Activated T-helper 9 cell treated with anti-CD3 and anti-CD28 coated beads, Interleukin-2, amount 50 U/mL, for 16 hours (primary cell): Measurements from ENCODE around the gene AATK.

Source experiments
- DNase-seq: peaks from one replicate; pipeline ENCODE4 v3.0.0-alpha.2; 2020; ENCODE audit warnings: low read depth

Gene AATK, protein sequence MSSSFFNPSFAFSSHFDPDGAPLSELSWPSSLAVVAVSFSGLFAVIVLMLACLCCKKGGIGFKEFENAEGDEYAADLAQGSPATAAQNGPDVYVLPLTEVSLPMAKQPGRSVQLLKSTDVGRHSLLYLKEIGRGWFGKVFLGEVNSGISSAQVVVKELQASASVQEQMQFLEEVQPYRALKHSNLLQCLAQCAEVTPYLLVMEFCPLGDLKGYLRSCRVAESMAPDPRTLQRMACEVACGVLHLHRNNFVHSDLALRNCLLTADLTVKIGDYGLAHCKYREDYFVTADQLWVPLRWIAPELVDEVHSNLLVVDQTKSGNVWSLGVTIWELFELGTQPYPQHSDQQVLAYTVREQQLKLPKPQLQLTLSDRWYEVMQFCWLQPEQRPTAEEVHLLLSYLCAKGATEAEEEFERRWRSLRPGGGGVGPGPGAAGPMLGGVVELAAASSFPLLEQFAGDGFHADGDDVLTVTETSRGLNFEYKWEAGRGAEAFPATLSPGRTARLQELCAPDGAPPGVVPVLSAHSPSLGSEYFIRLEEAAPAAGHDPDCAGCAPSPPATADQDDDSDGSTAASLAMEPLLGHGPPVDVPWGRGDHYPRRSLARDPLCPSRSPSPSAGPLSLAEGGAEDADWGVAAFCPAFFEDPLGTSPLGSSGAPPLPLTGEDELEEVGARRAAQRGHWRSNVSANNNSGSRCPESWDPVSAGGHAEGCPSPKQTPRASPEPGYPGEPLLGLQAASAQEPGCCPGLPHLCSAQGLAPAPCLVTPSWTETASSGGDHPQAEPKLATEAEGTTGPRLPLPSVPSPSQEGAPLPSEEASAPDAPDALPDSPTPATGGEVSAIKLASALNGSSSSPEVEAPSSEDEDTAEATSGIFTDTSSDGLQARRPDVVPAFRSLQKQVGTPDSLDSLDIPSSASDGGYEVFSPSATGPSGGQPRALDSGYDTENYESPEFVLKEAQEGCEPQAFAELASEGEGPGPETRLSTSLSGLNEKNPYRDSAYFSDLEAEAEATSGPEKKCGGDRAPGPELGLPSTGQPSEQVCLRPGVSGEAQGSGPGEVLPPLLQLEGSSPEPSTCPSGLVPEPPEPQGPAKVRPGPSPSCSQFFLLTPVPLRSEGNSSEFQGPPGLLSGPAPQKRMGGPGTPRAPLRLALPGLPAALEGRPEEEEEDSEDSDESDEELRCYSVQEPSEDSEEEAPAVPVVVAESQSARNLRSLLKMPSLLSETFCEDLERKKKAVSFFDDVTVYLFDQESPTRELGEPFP (N-terminal part only)

DNA sequence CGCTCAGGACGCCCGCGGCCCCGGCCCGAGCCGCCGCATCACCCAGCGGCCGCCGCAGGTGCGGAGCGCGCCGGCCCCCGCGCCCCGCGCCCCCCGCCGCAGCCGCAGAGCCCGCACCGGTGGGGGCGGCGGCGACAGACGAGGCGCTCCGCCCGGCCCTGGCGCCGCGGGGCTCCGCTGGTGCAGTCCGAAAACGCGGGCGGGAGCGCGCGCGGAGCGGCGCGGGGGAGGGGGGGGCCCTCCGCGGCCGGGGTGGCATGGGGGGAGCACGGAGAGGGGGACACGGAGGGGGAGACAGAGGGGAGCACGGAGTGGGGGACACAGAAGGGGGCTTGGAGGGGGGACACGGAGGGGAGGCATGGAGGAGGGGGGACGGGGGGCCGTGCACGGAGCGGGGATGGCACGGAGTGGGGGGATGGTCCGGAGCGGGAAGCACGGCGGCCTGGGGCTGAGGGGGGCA, at the start of gene AATK:
Gene AATK (minus strand): TSS at position 189 of the 460 bp plus-strand sequence. CDS start 229 bp downstream, outside the sequence.
- no peak for DNase-seq

DNA sequence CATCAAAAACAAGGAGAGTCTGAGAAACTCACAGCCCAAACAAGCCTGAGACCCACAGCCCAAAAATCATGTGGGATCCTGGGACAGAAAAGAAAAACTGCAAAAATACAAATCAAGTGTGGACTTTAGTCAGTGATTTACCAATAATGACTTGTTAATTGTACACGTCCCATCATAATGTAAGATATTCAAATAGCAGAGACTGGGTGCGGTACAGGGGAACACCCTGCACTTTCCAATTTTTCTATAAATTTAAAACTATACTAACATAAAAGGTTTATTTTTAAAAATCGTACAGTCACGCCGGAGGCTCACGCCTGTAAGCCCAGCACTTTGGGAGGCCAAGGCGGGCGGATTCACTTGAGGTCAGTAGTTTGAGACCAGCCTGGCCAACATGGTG, 48.0 kb upstream of the AATK start:
- no peak for DNase-seq

DNA sequence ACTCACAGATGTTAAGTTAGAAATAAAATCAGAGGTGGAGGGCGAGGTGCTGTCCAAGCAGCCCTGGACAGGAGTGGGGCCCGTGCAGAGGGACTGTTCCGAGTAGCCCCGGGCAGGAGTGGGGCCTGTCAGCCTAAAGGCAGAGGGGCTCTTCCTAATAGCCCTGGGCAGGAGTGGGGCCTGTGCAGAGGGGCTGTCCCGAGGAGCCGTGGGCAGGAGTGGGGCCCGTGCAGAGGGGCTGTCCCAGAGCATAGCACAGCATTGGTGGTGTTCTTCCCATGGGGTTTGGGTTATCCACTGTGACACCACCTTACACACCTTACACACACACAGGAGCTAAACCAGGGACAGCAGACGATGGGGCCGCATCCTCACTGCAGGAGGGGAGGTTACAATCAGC, 46.3 kb upstream of the AATK start:
- DNase-seq = no peak

DNA sequence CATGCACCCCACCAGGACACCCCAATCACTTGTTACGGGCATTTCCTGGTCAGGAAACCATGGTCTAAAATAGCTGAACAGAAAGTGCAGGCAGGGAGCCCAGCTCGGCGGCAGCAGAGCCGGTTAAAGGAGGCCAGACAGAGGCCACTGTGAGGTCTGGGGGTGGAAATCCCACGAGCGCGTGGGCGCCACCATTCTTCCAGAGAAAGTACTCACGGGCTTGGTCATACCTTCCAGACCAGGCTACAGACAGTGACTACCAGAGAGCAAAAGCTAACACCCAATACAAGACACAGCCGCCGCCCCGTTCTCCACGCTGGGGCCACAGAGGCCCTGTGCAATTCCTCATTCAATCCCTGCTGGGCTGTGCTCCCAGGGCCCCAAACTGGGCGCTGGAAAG, 44.8 kb upstream of the AATK start:
- no peak for DNase-seq

DNA sequence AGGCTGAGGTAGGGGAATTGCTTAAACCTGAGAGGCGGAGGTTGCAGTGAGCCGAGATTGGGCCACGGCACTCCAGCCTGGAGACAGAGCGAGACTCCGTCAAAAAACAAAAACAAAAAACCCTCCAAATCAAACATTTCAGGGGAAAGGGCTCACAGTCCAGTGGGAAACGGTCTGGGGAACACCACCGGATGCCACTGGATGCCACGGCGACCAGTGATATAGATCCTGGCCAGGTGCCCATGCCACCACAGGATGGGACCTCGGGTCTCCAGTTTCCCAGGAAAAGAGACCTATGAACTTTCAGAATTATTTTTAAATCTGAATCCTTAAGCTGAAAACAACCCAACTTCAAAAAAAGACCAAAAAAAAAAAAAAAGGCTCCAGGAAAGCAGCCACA, 44.4 kb upstream of the AATK start:
- DNase-seq = no peak

DNA sequence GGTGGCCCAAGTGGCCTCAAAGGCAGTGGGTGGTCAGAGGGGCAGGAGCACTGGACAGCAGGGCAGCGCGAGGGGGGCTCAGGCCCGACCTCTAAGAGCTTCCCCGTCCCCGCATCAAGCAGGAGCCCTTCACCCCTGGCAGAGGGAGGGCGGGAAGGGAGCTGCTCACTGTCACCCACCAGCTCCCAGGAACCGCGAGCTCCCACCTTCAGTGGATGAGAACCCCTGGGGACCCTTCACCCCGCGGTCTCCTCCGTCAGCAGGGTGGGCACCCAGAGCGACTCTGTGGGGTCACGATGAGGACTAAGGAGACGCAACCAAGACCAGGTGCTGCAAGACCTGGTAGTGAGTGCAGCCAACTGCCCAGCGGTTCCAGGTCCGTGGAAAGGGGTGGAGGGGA, 43.1 kb upstream of the AATK start:
- no peak for DNase-seq

DNA sequence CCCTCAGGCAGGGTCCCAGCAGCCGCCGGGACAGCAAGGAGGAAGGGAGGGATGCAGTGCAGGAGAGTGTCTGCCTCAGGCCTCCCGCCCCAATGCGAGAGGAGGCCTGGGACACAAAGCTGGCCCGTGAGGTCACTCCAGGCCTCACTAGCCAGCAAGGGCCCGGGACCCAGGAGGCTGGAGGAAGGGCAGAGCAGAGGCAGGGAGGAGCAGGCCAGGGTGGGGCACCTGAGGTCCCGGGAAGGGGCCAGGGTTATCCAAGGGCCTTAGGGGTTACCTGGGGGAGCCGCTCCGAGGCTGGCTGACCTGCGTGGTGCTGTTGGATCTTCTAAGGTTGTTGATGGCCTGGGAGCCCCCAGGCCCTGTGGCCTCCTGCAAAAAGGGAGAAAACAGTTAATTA, 42.6 kb upstream of the AATK start:
- DNase-seq = no peak

DNA sequence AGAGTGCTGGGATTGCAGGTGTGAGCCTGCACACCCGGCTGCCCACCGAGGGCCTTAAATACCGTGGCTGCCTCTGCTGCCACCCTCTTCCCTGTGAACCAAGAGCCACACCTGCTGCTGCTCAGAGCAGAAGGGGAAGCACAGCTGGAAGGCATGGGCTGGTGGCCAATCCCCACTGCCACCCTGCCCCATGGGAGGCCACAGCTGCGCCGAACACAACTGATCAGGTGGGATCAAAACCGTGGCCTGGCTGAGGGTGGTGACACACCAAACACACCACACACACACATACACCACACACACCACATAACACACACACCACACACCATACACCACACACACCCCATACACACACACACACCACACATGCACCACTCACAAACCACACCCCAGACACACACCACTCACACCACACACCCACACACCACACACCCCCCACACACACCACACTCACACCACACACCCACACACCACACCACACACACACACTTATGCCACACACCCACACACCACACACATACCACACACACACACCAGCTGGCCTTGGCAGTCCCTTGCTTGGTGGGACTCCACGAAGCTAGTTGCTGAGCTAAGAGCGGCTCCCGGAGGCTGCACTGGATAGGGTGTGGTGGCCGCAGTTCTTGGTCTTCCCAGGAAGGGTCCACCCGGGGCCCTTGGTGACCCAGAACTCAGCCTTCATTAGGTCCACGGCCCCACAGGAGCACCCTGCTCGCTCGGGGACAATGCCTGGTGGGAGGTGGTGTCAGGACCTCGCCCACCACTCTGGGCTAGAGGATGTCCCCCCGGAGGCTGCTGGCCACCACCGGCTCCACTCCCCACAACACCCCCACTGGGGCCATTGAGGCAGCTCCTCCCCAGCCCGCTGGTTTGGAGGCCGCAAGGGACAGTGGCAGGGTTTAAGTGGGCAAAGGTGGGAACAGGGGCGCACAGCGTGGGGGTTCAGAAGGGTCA, 41.9 kb upstream of the AATK start:
- DNase-seq = no peak

DNA sequence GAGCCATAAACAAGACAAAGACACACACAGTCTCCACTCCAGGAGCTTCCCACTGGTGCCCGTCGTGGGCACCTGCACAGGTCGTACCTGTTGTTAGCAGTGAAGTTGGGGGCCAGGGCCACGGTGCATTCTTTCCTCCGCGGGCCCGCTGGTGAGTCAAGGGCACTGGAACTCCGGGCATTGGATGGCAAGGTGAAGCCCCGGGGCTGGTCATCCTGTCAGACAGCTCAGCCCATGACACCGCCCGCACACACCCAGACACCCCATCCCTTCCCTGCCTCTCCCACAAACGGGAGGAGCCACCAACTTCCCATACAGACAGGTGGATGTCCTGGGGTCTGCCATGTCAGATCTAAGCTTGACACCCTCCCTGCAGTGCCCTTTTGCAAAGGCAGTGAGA, 40.6 kb upstream of the AATK start:
- no peak for DNase-seq

DNA sequence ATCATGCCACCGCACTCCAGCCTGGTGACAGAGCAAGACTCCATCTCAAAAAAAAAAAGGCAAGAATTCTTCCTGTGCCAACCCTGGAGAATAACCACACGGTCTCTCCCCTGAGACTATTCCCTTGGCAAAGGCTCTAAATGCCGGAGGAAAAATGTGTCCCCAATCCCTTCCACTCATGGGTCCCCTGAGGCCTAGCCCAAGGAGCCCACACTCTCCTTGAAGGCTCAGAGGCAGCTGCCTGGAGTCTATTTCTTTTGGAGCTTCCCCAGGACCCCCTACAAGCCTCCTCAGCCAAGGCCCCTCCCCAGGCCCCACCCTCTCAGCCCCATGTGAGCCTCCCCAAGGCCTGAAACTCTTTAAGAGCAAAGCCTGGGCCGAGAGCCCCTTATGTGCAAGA, 40.1 kb upstream of the AATK start:
- DNase-seq = no peak

DNA sequence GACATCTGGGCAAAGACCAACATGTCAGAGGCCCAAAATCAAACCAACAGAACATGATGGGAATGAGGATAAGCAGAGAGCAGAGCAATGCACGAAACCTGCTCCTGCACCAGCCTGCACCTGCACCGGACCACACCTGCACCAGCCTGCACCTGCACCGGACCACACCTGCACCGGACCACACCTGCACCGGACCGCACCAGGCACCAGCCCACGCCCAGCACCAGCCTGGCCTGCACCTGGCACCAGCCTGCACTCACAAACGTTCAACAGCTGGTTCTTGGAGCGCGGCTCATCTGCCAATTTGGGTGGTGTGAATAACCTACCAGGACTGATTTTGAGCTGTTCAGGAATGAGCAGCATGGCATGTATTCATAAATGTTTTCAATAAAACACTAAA, 38.6 kb upstream of the AATK start:
- DNase-seq = no peak

DNA sequence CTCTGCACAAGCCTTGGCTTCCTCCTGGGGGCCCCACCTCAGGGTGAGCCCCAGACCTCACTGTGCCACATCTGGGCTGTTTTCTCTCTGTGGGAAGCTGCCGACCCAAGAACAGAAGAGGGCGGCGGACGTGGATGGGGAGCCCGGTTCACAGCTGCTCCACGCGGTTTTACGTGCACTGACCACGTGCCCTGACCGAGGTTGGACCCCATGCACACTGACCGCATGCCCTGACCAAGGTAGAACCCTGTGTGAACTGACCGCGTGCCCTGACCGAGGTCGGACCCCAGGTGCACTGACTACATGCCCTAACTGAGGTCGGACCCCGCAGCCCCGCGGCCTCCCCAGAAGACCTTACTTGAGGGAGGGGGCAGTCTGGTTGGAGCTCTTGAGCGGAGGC, 37.1 kb upstream of the AATK start:
- no peak for DNase-seq

DNA sequence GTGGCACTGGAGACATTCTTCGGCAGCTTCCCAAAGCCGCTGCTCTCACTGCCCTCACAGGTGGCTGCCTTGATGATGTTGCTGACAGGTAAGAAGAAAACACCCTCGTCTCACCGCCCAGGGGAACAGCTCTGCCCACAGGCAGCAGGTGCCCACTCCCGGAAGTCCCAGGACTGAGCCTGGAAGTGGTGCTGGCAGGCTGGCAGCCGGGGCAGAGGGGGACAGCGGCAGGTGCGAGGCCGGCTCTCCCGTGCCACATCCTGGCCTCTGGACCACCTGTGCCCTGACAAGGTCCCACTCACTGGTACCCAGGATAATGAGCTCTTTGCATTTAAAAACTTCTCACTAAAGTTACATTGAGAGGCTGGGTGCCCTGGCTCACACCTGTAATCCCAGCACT, 36.3 kb upstream of the AATK start:
- no peak for DNase-seq

DNA sequence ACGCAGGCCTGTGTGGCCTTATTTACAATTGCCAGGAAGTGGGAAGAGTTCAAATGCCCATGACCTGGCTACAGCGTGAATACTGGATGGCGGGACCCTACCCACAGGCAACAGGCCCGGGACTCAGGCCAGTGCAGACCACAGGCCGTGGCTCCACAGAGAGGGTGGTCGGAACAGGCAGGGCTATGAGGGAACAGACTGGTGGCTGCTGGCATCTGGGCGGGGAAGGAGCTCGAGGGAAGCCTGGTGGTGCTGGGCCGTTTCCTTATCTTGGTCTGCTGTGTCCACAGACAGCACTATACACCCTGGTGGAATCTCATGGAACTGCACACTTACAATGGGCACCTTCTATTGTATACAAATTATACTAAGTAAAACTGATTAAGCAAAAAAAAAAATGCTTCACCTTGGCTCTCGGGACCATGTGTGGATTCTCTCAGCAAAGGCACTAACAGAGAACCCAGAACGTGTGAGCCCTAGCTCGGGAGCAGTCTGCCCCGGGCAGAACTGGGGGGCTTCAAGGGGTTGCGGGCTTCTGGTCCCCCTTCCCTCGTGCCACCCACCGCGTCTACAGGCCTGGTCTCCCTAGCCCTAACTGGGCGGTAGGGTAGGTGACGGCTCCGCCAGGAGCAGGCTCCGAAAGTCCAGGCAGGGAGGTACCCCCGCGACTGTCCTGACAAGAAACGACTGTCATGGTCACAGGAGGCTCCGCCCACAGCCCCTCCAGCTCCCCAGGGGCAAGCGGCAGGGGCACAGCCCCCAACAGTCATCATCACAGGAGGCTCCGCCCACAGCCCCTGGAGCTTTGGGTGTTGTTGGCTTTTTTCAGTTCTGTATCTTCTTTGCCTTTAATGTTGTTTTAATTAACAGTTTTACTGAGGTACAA, 34.9 kb upstream of the AATK start:
- no peak for DNase-seq

DNA sequence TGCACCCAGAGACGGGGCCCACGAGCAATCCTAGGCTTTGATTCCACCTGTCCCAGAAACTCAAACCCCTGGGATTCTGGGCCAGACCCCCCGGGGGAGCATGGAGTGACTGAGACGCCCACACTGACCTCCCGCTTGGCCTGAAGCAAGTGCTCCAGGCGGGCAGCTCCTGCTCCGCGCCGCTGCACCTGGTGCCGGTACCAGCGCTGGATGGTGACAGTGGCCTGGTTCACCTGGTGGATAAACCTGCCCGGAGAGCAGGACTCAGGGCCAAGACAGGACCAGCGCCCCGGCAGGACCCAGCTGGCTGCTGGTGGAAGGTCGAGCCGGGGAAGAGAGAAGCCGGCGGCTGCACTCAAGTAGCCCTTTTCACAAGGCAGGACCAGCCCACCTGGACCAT, 34.2 kb upstream of the AATK start:
- no peak for DNase-seq

DNA sequence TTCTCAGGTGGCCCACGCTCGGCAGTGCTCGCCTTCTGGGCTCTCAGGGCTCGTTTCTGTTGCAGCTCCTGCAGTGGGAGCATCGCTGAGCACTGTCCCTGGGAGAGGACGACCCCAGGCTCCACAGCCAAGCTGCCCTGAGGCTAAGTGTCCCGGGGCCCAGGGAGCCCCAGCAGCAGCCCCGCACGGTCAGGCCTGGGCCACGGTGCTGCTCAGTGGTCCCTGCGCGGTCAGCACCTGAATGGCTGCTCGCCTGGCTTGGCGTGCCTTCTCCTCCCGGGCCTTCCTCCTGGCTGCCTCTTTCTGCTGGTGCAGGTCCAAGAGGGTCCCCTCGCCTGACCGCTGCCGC, 33.4 kb upstream of the AATK start:
- no peak for DNase-seq

DNA sequence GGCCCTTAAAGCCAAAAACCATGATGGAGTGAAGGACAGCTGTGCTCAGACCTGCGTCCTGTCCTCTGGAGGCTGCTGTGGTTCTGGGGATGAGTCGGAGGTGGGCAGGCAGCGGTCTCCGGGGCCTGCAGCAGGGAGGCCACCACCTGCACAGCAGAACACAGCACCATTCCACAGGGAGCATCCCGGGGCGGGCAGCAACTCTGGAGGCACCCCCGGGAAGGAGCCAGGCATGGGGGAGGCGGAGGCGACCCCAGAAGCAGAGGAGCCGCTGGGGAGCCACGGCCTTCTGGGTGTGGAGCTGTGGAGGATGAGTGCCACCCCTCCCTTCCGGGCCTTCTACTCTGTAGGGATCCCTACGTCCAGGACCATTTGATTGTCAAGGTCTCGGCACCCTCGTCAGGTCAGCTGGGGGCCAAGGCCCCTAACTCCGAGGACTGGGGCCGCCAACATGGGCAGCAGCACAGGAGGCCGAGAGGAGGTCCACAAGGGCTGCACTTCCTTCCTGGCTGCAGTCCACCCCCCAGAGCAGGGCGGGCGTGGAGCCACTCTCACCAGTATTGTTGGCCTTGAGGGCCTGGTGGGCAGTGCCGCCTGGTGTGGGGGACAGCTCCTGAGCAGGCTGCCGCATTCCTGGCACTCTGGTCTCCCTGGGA, 32.9 kb upstream of the AATK start:
- DNase-seq = no peak

DNA sequence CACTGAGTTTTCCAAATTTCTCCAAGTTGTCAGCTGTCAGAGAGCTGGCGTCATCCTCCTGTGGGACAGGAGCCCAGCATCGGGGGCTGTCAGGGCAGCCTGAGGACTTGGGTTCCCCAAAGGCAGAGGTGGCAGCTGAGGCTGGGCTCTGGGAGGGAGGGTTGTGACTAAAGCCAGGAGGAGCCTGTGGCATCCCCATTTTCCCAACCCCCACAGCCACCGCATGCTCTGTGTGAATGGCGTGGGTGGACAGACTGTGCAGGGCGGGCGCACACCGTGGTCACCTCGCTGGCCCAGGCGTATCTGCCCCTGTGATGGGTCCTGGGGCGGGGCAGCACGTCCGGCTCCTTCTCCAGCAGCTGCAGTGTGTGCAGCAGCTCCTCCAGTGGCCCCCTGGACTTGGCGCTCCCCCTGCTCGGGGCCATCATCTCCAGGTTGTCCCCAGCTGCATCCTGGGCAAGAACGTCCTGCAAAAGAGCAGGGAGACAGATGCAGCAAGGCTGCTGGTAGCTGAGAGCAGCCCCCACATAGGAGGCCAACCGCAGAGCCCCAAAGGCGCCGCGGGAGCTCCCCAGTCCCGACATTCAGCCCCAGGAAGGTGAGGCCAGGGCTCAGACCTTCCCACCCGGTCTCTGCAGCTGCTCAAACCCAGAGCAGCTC, 31.9 kb upstream of the AATK start:
- no peak for DNase-seq

DNA sequence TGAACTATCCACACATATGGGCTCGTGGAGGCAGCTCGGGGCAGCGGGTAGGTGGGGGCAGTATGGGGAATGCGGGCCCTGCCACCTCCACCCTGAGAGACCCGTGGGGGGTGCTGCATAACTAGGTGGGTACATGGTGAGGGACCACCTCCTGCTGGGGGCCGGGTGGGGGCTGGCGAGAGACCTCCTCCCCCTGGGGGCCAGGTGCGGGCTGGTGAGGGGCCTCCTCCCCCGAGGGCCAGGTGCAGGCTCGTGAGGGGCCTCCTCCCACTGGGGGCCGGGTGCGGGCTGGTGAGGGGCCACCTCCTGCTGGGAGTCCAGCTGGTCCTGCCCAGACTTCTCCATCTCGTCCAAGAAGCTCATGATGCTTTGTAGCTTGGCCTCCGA, 31.4 kb upstream of the AATK start:
- no peak for DNase-seq
